Measurements from ENCODE around the gene RGS3. TPM values are rescaled to one million over a fixed set of nuclear protein-coding genes. Genes with fewer than 3 reads are reported as not detected.

Gene RGS3
- total RNA-seq, 2 donors from 2014 or later: 112 to 184 TPM

DNA sequence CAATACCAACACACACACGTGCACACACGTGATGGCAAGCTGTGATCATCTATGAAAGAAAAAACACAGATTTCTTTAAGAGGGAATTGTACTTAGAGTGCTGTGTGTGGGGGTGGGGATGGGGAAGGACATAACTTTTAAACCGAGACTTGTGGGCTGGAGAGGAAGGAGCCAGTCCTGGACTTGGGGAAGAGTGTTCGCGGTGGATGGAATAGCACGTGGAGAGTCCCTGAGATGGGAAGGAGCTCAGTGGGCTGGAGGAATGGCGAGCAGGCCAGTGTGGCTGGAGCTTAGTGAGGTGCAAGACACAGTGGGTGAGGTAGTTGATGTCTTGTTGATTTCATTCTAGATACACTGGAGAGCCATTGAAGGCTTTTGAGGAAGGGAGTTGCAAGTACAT lies 78.5 kb downstream of the RGS3 start:
- Histone ChIP-seq H3K36me3 (peaks cover 64% of the 10 kb centered on the region), H3K27ac (peak overlapping the region in 1 of 2 donors; percentile 47), H3K9me3 (no peaks in the 10 kb centered on the region), H3K27me3 (no peaks in the 10 kb centered on the region), H3K4me3 (no peak overlapping the region), H3K4me1 (peaks cover 0 to 83% of the 10 kb centered on the region in 2 donors)
- TF ChIP-seq CTCF (IDR thresholded peaks at IDR 0.05): no peak
- no peak for DNase-seq (ENCODE audit: low spot score)

GRCh38 chr9:113542741-113543140 lies 79.2 kb downstream of the RGS3 start:
- no peak for DNase-seq (ENCODE audit: low spot score)
- no peaks in the 10 kb centered on the region for H3K27me3 ChIP-seq
- no peaks in the 10 kb centered on the region for H3K9me3 ChIP-seq
- H3K27ac ChIP-seq: peak overlapping the region; percentile 30 to 47
- no peak overlapping the region for H3K4me3 ChIP-seq
- H3K4me1 ChIP-seq: peaks cover 0 to 83% of the 10 kb centered on the region in 2 donors
- no peak for TF ChIP-seq CTCF (IDR thresholded peaks at IDR 0.05)
- H3K36me3 ChIP-seq: peaks cover 61% of the 10 kb centered on the region

DNA sequence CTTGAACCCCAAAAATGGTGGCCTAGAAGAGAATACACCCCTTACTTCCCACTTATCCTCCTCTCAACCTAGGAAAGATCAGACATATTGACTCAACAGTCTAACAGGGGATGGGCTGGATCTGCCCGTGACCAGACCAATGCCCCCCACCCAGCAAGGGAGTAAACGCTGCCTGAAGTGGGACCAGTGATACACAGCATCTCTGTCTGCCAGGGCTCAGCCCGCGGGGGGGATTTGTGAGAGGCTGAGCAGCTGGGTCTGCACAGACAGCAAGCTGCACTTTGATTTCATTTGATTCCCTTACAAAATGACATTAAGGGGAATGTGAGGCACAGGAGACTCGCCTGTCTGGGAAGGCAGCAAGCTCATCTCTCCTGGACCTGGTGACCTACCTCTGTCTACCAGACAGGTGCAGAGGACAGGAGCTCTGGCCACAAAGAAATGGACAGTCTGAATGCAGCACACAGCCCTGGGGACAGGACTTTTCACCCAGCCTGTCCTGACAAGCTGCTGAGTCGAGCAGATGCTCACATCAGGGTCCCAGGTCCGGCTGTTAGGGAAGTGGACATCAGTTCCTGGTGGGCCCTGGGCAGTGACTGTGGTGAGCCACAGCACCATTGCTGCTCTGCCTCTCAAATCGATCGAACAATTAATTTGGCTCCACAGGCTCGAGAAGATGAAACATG lies 79.9 kb downstream of the RGS3 start:
- TF ChIP-seq CTCF (IDR thresholded peaks at IDR 0.05): no peak
- peak overlapping the region; percentile 30 to 47 for H3K27ac ChIP-seq
- peaks cover 0 to 83% of the 10 kb centered on the region in 2 donors for H3K4me1 ChIP-seq
- H3K4me3 ChIP-seq: no peak overlapping the region
- no peaks in the 10 kb centered on the region for H3K27me3 ChIP-seq
- H3K36me3 ChIP-seq: peaks cover 55% of the 10 kb centered on the region
- H3K9me3 ChIP-seq: no peaks in the 10 kb centered on the region
- DNase-seq (ENCODE audit: low spot score): no peak

- peaks cover 50% of the 10 kb centered on the region for H3K36me3 ChIP-seq
- H3K27me3 ChIP-seq: no peaks in the 10 kb centered on the region
- no peak overlapping the region for H3K4me3 ChIP-seq
- no peak for TF ChIP-seq CTCF (IDR thresholded peaks at IDR 0.05)
- no peaks in the 10 kb centered on the region for H3K9me3 ChIP-seq
- no peak overlapping the region for H3K27ac ChIP-seq
- no peak for DNase-seq (ENCODE audit: low spot score)
- peaks cover 0 to 84% of the 10 kb centered on the region in 2 donors for H3K4me1 ChIP-seq
Measured at GRCh38 chr9:113543982-113544303, 80.4 kb downstream of the RGS3 start.

DNA sequence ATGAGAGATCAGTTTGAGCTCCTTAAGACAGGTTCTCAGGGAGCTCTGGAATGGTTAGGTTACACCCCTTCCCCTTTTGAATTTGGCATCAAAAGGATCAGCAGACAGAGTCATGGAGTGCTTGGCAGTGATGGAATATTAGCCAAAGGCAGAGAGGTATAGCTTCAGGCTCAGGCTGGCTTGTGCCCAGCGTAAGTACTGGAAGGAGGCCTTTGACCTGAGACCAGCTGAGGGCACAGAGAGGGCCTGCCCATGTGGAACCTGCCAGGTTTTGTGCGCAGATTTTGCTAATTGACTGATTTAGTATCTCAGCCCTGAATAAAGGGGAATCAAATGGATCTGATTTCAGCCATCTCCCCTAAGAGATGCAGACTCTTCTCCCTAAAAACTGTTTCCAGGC lies 81.5 kb downstream of the RGS3 start:
- H3K4me1 ChIP-seq: peaks cover 0 to 91% of the 10 kb centered on the region in 2 donors
- no peak for DNase-seq (ENCODE audit: low spot score)
- TF ChIP-seq CTCF (IDR thresholded peaks at IDR 0.05): no peak
- H3K9me3 ChIP-seq: no peaks in the 10 kb centered on the region
- no peaks in the 10 kb centered on the region for H3K27me3 ChIP-seq
- no peak overlapping the region for H3K27ac ChIP-seq
- H3K36me3 ChIP-seq: peaks cover 39% of the 10 kb centered on the region
- H3K4me3 ChIP-seq: no peak overlapping the region

DNA sequence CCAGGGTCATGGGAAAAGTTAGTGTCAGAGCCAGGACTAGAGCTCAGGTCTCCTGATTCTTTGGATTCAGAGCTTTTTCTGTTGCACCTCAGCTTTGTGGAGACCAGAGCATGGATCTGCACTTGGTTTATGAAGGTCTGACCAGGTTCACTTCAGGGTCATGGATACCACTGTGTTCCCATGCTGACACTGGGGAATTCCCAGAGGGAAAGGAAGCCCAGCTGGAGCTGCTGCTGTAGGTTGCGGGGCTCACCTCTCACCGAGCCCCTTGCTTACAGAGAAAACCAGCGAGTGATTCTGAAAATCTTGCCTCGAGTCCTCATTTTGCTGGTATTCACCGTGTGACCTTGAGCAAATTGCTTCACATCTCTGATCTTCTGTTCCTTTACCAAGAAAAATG lies 83.0 kb downstream of the RGS3 start:
- Histone ChIP-seq H3K27me3 (no peaks in the 10 kb centered on the region), H3K27ac (peak overlapping the region; percentile 37 to 82), H3K4me3 (no peak overlapping the region), H3K9me3 (no peaks in the 10 kb centered on the region), H3K36me3 (peaks cover 33% of the 10 kb centered on the region), H3K4me1 (peaks cover 0 to 76% of the 10 kb centered on the region in 2 donors)
- no peak for TF ChIP-seq CTCF (IDR thresholded peaks at IDR 0.05)
- no peak for DNase-seq (ENCODE audit: low spot score)
